Activated CD8-positive, alpha-beta T cell treated with anti-CD3 and anti-CD28 coated beads for 36 hours (primary cell): ENCODE results near the gene HSD17B12. TPM values are rescaled to one million over a fixed set of nuclear protein-coding genes. Genes with fewer than 3 reads are reported as not detected.

Source experiments
- ATAC-seq: fragments of 200-7000 bp; cut with Tn5 transposase; one replicate; pipeline ENCODE4 v1.10.0; 2021; ENCODE audit warnings: mild to moderate bottlenecking, moderate library complexity
- CTCF ChIA-PET: fragments of 350-600 bp; sonication (Branson Sonifier 250); formaldehyde crosslinking; loops from one replicate; lab custom pipeline; 2021; ENCODE audit warnings: antibody characterized with exemption; lab: Charles Lee
- POLR2A ChIA-PET: fragments of 350-600 bp; sonication (Branson Sonifier 250); formaldehyde crosslinking; loops from one replicate; lab custom pipeline; 2021; ENCODE audit warnings: antibody characterized with exemption; lab: Charles Lee
- DNase-seq: peaks from one replicate; pipeline ENCODE4 v3.0.0-alpha.2; 2020
- H3K27ac Mint-ChIP-seq: one replicate; pipeline ENCODE4 v1.8.0; 2021; ENCODE audit warnings: mild to moderate bottlenecking, mixed read lengths
- H3K27me3 Mint-ChIP-seq: one replicate; pipeline ENCODE4 v1.8.0; 2021; ENCODE audit warnings: mixed read lengths
- H3K36me3 Mint-ChIP-seq: one replicate; pipeline ENCODE4 v1.8.0; 2021; ENCODE audit warnings: low read depth, mixed read lengths
- H3K4me1 Mint-ChIP-seq: one replicate; pipeline ENCODE4 v1.8.0; 2021; ENCODE audit warnings: low read depth, mixed read lengths
- H3K4me3 Mint-ChIP-seq: one replicate; pipeline ENCODE4 v1.8.0; 2021; ENCODE audit warnings: mild to moderate bottlenecking, moderate library complexity, mixed read lengths
- H3K9me3 Mint-ChIP-seq: one replicate; pipeline ENCODE4 v1.8.0; 2021; ENCODE audit warnings: mixed read lengths
- CTCF ChIP-seq: fragments of 200-600 bp; IDR thresholded peaks from one replicate; pipeline ENCODE4 v1.8.0; 2022; ENCODE audit warnings: antibody characterized with exemption, mild to moderate bottlenecking
- intact Hi-C: fragments of 100-400 bp; cut with micrococcal nuclease; formaldehyde crosslinking; loops from one replicate; pipeline ENCODE4 v1.10.0; 2022
- total RNA-seq, 2 experiments: library from RNA; stranded (reverse); gene quantifications; one replicate each; pipeline ENCODE4 v1.2.3, GENCODE V29; 2021

HSD17B12 gene
- total RNA-seq, 2 experiments from 2014 or later: 44.8 to 46.8 TPM

- Mint-ChIP-seq H3K4me1 (no peaks in the 10 kb centered on the region), H3K4me3 (no peak overlapping the region), H3K36me3 (peaks cover 28% of the 10 kb centered on the region), H3K9me3 (peaks cover 9% of the 10 kb centered on the region), H3K27me3 (no peaks in the 10 kb centered on the region), H3K27ac (no peak overlapping the region)
- TF ChIP-seq CTCF: no peak
- ChIA-PET CTCF (interaction anchor here (1.4 kb wide), 1 partner anchor 41 kb away, joined by 3 read pairs; no protein-coding TSS in a partner anchor), POLR2A (no interaction called here)
- intact Hi-C loops: no loop called here
- DNase-seq (no peak), ATAC-seq (no peak)
Measured at GRCh38 chr11:43718373-43718772, 37.8 kb downstream of the HSD17B12 start.

- peaks cover 2% of the 10 kb centered on the region for H3K9me3 Mint-ChIP-seq
- H3K4me3 Mint-ChIP-seq: no peak overlapping the region
- ChIA-PET CTCF (interaction anchor here (1.2 kb wide), 1 partner anchor 150 kb away, joined by 3 read pairs; no protein-coding TSS in a partner anchor), POLR2A (no interaction called here)
- H3K4me1 Mint-ChIP-seq: no peaks in the 10 kb centered on the region
- peaks cover 22% of the 10 kb centered on the region for H3K36me3 Mint-ChIP-seq
- TF ChIP-seq CTCF: no peak
- intact Hi-C loops: no loop called here
- ATAC-seq (no peak), DNase-seq (no peak)
- no peak overlapping the region for H3K27ac Mint-ChIP-seq
- H3K27me3 Mint-ChIP-seq: no peaks in the 10 kb centered on the region
Measured at GRCh38 chr11:43723617-43724016, 43.1 kb downstream of the HSD17B12 start.

GRCh38 chr11:43732225-43732624, 51.7 kb downstream of the HSD17B12 start:
- intact Hi-C loops: no loop called here
- TF ChIP-seq CTCF: no peak
- POLR2A ChIA-PET: no interaction called here
- CTCF ChIA-PET: no interaction called here
- no peaks in the 10 kb centered on the region for H3K27me3 Mint-ChIP-seq
- ATAC-seq (no peak), DNase-seq (no peak)
- no peak overlapping the region for H3K4me3 Mint-ChIP-seq
- H3K4me1 Mint-ChIP-seq: peaks cover 18% of the 10 kb centered on the region
- H3K27ac Mint-ChIP-seq: no peak overlapping the region
- peaks cover 34% of the 10 kb centered on the region for H3K36me3 Mint-ChIP-seq
- peaks cover 12% of the 10 kb centered on the region for H3K9me3 Mint-ChIP-seq

- DNase-seq (no peak), ATAC-seq (no peak)
- ChIA-PET POLR2A (no interaction called here), CTCF (no interaction called here)
- H3K27me3 Mint-ChIP-seq: no peaks in the 10 kb centered on the region
- no peak for TF ChIP-seq CTCF
- peaks cover 12% of the 10 kb centered on the region for H3K9me3 Mint-ChIP-seq
- H3K4me3 Mint-ChIP-seq: no peak overlapping the region
- peaks cover 18% of the 10 kb centered on the region for H3K4me1 Mint-ChIP-seq
- intact Hi-C loops: no loop called here
- H3K27ac Mint-ChIP-seq: no peak overlapping the region
- peaks cover 35% of the 10 kb centered on the region for H3K36me3 Mint-ChIP-seq
Measured at GRCh38 chr11:43734256-43734655, 53.7 kb downstream of the HSD17B12 start.

GRCh38 chr11:43735115-43735514, 54.6 kb downstream of the HSD17B12 start:
- no peak overlapping the region for H3K27ac Mint-ChIP-seq
- peaks cover 12% of the 10 kb centered on the region for H3K9me3 Mint-ChIP-seq
- TF ChIP-seq CTCF: no peak
- intact Hi-C loops: no loop called here
- peaks cover 18% of the 10 kb centered on the region for H3K4me1 Mint-ChIP-seq
- DNase-seq (no peak), ATAC-seq (no peak)
- no peak overlapping the region for H3K4me3 Mint-ChIP-seq
- CTCF ChIA-PET: no interaction called here
- H3K27me3 Mint-ChIP-seq: no peaks in the 10 kb centered on the region
- peaks cover 39% of the 10 kb centered on the region for H3K36me3 Mint-ChIP-seq
- POLR2A ChIA-PET: no interaction called here
